ENCODE results near the gene PCBP4.

PCBP4 gene

DNA sequence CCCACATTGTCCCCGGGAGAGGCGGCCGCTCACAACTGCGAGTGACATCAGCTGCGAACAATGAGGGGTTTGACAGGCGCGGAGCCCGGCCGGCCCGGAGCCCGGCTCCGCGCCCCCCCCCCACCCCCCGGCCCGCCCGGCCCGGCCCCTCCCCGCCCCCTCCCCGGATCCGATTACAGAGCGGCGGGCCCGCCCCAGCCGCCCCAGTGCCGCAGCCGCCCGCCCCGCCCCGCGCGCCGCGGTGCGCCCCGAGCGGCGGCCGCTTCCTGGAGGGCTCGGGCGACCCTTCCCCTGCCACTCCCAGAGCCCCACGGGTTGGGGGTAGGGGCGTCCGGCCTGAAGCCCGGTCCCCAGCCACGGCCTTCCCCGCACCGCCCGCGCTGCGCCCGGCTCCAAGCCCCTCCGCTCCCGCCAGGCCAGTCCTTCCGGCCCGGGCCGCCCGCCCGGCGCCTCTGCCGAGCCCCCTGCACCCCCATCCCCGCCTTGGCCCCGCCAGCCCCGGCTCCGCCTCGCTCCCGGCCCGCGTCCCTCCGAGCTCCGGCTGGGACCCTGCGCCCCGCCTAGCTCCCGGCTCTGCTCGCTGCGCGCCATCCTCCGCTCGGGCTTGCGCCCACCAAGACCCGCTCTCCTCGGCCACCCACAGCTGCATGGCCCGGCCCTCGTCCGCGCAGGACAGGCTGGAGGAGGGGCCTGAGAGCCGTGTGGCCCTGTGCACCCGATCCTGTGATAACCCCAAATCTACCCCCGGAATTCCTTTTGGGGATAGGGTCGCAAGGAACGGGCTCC is at the start of gene PCBP4:
TSS of gene PCBP4 (minus strand) at position 71 of the 786 bp plus-strand sequence. CDS start 6,214 bp downstream, outside the sequence.
- DNase-seq (ENCODE audit: low read depth, low spot score), result no peak

DNA sequence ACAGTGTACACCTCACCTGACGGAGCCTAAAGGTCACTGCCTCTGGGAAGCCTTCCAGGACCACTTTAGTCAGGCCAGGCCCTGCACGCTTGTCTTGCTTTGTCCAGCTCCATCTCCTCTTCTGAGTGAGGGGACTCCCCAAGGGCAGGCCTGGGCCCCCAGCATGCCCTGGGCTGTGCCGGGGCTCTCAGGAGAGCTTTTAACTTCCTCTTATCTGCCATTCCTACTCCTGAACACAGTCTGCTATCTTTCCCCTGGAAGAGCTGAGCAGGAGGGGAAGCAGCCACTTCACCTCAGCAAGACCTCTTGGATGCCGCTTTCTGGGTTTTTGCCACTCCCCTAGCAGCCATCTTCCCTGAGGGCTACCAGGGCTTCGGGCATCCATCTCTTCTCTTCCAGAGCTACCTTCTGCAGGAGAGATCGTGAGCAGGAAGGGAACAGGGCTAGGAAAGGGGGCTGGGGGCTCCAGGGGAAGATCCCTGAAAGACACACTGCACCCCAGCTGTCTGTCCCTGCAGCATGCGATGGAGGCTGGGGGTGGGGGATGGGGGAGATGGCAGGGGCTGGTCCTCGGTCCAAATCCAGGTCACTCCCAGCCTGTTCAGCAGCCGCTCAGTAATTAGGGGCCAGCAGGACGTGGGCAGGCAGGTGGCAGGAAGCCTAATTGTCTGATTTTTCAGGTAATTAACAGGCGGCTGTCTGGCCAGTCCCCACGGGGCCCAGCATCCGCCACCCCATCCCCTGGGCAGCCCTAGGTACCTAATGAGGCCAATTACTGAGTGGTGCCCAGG is 48.4 kb upstream of the PCBP4 start:
- DNase-seq (ENCODE audit: low read depth, low spot score), result no peak

GRCh38 chr3:52014613-52015012 is 47.4 kb upstream of the PCBP4 start:
- DNase-seq (ENCODE audit: low read depth, low spot score), result no peak

DNA sequence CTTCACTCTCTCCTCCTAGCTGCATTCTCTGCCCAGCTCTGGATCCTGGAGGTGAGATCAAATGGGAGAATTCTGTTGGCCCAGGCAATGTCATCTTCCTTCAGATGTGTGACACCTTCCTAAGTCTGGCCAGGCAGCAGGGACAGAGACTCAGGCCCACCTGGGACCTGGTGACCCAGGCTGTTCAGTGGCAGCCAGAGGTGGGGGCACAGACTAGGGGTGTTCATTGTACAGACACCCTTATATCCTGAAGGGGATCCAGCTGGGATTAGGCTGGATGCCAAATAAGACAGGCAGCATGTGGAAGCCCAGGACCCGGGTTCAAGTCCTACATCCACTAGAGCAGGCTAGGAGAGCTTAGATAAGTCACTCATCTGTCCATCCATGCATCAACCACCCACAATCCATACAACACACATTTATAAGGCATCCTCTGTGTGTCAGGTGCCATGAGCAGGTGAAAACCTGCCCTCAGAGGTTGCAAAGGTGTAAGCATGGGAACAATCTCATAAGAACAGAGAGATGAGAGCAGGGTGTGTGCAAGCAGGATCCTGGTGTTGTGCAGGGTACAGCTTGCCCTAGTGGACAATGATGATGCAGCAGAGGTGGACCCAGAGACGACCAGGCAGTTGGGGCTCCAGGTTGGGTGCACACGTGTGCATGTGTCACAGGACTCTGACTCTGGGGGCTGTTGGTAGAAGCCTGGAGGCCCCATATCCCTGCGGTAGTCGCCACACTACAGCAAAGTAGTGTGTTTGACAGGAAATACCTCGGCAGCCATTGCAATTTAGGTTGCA is 46.7 kb upstream of the PCBP4 start:
- no peak for DNase-seq (ENCODE audit: low read depth, low spot score)

- no peak for DNase-seq (ENCODE audit: low read depth, low spot score)
Measured at GRCh38 chr3:52012699-52013098, 45.4 kb upstream of the PCBP4 start.

GRCh38 chr3:52010431-52010830 is 43.2 kb upstream of the PCBP4 start:
- DNase-seq (ENCODE audit: low read depth, low spot score), result no peak

DNA sequence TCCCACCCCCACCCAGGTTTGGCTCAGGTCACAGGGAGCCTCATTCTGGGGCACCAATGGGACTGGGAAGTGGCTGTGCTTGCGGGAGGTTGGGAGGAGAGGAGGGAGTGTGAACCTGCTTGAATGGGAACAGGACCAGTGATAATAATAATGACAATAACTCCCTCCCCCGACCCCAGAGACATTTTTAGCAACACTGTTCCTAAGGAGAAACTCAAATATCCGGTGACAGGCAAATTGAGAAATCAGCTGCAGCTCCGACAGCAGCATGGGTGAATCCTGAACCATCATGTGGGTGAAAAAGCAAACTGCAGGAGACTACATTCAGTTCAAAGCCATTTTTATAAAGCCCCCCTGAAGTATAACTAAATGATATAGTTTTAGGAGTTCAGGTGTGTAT is 40.0 kb upstream of the PCBP4 start:
- no peak for DNase-seq (ENCODE audit: low read depth, low spot score)

GRCh38 chr3:52006820-52007133 is 39.5 kb upstream of the PCBP4 start:
- DNase-seq (ENCODE audit: low read depth, low spot score), result no peak

DNA sequence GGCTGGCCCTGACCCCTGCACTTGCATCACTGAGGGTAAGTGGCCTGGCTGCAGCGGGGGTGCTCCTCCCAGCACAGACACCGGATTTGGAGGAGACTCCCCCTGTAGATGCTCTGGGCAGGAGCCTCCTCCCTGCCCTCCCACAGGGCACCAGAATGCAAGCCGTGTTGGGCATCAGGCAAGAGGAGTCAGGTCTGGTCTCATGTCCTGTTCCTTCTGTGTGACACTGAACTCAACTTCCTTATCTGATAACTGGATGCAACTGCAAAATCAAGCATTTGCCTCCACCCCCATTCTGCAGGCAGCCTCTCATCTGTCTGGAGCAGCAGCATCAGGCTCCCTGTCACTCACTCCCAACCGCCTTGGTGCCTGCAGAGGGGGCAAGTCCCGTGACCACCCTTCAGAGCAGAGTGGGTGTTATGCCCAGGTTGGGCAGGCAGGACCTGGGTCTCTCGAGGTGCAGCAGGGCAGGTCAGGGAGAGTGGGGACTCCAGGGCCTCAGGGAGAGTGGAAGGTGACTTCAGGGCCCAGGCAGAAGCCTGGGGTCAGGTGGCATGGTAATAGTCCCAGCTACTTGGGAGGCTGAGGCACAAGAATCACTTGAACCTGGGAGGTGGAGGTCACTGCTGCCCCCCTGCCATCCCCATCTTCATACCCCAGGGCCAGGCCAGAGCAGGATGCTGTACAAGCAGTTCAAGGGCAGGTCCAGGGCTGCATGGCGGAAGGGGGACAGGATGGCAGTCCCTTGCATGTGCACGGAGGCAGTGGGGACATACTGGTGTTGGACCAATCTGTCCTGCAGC is 39.0 kb upstream of the PCBP4 start:
- no peak for DNase-seq (ENCODE audit: low read depth, low spot score)

GRCh38 chr3:52005571-52005986 is 38.3 kb upstream of the PCBP4 start:
- no peak for DNase-seq (ENCODE audit: low read depth, low spot score)

DNA sequence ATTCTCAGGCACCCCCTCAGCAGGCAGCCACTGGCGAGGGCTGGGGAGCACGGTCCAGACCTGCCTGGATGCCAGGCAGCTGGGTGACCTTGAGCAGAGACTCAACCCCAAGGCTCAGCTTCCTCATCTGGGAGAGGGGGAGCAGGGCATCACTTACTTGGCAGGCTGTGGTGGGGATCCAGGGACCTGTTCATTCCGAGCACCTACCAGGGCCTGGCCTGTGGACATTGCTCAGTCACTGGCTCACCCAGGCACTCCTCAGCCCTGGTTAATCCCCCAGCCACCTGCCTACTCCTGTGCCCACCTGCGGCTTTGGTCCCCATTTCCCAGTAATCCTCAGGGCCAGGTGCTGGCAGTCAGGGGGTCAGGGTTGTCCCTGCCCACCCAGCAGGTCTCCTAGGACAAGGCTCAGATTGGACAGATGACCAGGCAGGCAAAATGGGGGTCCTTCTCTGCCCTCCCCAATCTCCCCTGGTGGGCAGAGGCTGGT is 37.7 kb upstream of the PCBP4 start:
- no peak for DNase-seq (ENCODE audit: low read depth, low spot score)

DNA sequence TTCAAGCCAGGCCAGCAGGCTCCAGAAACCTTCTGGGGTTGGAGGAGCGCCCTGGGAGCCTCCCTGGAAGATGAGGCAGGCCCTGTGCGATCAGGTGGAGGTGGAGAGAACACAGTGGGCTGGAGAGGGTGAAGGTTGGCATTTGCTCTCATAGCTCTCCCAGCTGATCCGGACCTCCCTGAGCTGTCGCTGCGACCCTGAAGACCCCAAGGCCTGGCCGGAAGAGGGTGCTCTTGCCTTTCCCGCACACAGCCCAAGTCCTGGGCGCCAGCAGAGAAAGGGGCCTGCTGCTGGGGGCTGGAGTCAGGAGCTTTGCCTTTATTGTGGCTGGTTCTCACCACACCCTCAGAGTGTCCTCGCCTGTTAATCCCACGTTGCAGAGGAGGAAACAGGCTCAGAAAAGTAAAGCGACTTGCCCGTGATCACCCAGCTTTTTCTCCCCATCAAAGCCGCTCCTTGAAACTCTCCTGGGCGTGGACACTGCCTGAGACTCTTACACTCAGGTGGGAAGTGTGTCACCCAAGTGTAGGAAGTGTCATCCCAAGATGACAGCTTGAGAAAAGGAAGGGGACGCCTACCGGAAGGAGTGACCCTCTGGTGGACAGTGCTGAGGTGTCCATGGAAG is 37.0 kb upstream of the PCBP4 start:
- no peak for DNase-seq (ENCODE audit: low read depth, low spot score)

DNA sequence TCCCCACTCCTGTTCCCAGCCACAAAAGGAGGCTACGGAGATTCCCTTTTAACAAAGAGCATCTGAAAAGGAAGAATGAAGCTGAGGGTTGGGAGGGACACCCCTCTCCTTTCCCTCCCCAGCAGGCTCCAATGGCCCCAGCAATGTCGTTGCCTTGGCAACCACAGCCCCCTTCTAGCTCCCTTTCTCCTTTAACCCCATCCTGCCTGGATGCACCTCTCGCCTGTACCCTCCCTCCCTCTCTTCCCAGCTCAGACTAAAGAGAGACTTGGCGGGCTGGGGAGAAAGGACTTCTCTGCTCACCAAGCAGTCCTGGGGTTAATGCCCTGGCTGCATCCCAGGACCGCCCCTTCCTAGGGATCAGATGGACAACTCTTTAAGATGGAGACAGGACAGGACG is 35.5 kb upstream of the PCBP4 start:
- DNase-seq (ENCODE audit: low read depth, low spot score), result no peak

DNA sequence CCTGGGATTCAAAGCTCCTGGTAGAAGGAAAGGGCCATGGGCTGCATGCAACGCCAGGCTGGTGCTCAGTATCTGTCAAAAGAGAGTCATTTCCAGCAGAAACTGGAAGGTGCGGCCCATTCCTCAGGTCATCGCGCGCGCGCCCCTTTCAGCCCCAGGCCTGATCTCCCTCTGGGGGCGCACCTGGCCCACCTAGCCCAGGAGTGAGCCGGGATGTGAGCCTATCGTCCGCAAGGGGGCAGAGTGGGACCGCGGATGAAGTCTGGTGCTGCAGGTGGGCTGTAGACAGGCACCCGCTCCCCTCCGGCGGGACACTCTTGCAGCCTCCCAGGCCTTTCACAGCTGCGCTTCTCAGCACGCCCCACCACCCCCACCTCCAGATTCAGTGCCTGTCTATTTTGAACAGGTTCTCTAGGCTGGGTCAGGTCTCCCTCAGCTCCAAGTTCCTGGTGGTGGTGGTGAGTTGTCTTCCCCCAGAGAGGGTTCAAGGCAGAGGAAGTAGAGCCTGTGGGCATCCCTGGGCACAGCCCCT is 34.3 kb upstream of the PCBP4 start:
- DNase-seq (ENCODE audit: low read depth, low spot score), result peak; percentile 87

GRCh38 chr3:51999846-52000245 is 32.6 kb upstream of the PCBP4 start:
- no peak for DNase-seq (ENCODE audit: low read depth, low spot score)

- DNase-seq (ENCODE audit: low read depth, low spot score), result no peak
Measured at GRCh38 chr3:51998774-51999173, 31.5 kb upstream of the PCBP4 start.

DNA sequence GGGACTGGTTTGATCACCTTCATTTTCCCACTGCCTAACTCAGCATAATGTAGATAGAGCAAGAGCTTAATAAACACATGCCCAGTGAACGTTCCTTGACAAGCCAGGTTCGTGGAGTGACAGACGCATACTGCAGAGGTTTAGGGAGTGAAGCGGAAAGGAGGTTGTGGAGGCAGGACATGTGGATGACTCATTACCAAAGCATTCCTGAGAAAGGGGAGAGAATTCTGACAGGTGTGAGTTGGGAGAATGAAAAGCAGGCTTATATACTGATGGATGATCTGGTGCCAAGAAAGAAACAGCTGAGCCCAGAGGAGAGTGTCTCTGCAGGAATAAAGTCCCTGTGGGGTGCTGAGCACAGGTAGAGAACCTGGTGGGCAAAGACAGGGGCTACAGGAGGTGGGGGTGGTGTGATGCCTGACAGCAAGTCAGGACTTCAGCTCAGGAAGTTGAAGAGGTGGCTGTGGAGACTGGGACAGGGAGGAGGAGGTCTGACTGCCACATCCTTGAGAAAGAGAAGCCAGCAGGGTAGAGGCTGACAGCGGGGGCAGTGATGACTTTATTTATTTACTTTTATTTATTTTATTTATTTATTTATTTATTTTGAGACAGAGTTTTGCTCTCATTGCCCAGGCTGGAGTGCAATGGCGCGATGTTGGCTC is 30.8 kb upstream of the PCBP4 start:
- DNase-seq (ENCODE audit: low read depth, low spot score), result no peak

GRCh38 chr3:51997172-51997571 is 29.9 kb upstream of the PCBP4 start:
- DNase-seq (ENCODE audit: low read depth, low spot score), result no peak

GRCh38 chr3:51995346-51996163 is 28.3 kb upstream of the PCBP4 start, which contains the start of gene RPL29:
RPL29 (minus strand) TSS chr3:51995895; CDS start chr3:51995461, 434 bp downstream.
- DNase-seq (ENCODE audit: low read depth, low spot score), result peak; percentile 80

All from activated naive CD8-positive, alpha-beta T cell treated with anti-CD3 and anti-CD28 coated beads, Interleukin-2, amount 50 U/mL, for 16 hours (primary cell).